HG03460 (cell line): ENCODE measurements around the gene GNAI1.

Experiments used
- ATAC-seq: cut with Tn5 transposase; IDR thresholded peaks from one replicate; pipeline ENCODE4 v1.9.1; 2021; ENCODE audit not compliant: unreplicated experiment

The GNAI1 gene

DNA sequence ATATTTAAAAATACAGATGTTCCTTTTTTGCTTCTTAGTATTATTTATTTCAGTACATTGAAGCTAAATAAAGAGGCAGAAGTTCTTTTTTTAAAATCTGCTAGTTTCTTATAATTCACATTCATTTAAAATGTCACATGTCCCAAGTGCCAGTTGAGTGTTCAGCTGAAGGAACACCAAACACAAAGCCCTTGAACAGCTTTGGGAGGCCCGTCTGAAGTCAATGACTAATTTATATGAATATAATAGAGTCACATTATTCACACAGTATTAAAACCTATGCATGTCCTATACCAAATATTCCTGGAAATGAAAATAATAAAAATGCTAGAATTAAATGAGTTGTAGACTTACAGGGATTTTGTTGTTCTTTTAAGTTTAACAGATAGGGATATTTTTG is 70.3 kb downstream of the GNAI1 start:
- ATAC-seq: no peak

- peak; percentile 47 for ATAC-seq
Measured at GRCh38 chr7:80206763-80207162, 72.1 kb downstream of the GNAI1 start.

DNA sequence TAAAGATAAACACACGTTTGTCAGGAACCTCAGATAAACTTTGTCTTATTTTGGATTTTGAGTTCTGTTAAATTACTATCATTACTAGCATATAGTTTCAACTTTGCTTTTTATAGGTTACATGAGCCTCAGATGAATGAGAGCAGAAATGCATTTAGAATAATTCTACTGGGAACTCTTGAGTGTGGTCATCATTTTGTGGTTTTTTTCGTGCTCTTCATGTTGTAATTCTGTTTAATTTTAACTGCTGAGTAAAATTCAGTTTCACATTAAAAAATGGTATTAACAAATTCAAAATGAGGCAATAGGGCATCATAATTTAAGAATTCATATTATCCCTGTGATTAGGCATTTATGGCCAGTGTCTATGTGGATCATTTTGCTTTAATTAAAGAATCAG is 72.9 kb downstream of the GNAI1 start:
- ATAC-seq: no peak

DNA sequence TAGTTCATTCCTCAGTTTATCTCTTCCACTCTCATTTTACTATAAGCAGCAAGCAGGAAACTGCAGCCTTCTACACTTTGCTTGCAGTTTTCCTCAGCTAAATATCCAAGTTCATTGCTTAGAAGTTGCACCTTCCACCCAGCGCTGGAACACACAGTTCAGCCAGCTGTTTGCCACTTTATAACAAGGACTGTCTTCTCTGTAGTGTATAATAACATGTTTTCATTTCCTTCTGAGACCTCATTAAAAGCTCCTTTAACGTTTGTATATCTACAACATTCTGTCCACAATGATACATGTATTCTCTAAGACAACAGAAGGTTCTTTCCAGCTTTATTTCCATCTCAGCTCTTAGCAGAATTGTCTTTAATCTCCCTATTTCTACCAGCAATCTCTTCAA is 74.1 kb downstream of the GNAI1 start:
- ATAC-seq: no peak

- no peak for ATAC-seq
Measured at GRCh38 chr7:80210400-80210799, 75.8 kb downstream of the GNAI1 start.

- no peak for ATAC-seq
Measured at GRCh38 chr7:80213814-80214213, 79.2 kb downstream of the GNAI1 start.

DNA sequence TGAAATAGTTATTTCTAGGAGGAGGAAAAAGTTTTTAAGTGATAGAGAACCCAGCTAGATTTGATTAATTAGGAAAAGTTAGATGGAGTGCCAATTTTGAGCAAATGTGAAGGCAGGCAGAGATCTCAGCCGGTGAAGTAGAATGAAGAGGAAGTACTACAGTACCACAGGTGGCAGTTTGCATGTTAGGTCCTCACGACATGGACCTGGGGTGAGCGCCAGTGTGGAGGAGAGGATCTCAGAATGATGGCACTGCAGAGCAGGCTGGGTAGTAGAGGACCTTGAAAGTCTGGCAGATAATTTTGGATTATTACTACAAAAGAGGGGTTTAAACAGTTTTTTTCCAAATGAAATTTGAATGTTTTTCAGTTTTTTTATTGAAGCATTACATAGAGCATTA is 81.1 kb downstream of the GNAI1 start:
- ATAC-seq: no peak

DNA sequence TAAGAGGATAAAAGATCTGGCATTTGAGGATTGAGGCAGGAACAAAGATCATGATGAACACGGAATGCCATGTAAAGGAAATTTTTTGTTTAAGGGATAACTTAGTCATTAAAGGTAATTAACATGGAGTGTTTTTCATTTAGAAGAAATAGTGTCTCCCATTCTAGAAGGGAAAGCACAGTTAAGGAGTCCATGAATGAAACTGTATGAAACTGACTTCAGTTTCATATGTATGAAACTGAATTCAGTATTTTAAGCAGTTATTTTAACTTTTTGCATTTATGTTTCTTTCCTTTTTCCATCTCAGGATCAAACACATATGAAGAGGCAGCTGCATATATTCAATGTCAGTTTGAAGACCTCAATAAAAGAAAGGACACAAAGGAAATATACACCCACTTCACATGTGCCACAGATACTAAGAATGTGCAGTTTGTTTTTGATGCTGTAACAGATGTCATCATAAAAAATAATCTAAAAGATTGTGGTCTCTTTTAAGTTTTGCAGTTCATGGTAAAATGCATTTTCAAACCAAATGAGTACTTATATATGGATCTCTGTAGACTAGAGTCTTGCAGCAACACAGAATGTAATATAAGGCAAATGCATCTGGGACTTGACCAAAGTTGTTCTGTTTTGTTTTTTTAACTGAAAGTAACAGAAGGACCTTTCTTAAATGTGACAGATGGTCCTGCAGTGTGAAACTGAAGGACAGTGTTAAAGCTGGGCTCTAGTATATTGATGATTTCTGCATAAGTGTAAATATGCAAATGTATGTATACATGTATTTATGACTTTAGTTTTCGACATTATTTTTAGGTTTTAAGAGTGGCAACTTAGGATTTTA is 82.6 kb downstream of the GNAI1 start:
- no peak for ATAC-seq

DNA sequence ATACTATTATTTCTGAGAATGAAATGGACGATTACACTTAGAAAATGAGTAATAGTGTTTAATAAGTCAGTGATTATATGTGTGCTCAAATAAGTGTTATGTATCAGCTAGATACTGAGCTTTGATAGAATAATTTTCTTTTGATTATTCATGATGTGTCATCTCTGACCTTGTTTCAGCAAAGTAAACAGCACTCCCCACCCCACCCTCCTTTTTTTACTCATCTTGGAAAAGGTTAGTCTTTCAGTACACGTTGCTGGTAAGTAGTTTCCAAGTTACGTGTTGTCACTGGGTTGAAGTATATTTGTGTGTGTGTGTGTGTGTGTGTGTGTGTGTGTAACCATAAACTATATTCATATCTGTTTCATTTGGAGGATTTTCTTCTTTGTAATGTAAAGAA is 84.1 kb downstream of the GNAI1 start:
- ATAC-seq: no peak

DNA sequence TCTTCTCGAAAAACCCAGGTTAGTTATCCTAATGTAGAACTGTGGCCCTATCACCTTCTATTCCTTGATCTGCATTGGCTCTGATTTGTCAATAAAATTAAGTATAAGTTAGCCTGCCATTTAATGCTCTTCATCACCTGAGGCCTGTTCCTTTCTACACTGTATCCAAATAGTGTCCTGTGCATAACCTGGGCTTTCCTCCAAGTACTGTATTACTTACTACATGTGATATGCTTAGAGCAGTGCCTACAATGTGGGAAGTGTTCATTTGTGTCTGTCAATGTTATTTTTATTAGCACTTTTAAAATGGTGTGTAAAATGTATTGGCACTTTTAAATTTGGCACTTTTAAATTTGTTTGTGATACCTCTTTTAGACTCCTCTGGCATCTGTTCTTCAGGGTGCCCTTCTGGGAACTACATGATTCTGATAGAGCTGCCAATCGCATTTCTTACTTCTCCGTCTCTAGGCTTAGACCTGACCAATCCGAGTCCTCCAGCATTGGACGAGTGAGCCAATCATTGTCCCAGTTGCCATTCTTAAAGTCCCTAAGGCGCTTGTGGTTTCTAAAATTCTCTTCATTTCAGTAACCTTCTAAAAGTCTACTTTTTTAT is 85.5 kb downstream of the GNAI1 start:
- ATAC-seq: no peak

GRCh38 chr7:80224415-80224814 is 89.8 kb downstream of the GNAI1 start:
- no peak for ATAC-seq

GRCh38 chr7:80225361-80225760 is 90.7 kb downstream of the GNAI1 start:
- ATAC-seq: no peak

DNA sequence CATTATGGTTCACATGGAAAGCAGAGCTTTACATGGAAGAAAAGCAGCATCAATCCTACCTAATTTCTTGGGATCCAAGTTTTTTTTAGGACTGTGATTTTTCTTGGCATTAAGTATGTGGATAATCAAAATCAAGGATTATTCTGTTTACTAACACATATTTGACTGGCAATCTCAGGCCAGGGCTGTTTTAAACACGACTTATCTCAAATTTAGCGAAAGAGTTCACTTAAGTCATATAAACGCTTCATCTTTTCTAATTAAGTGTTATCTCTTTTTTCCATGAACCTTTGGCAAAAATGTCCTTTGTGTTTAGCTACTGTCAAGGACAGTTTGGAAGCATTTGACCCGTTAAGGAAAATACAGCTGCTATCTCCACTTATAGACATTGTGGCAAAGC is 92.0 kb downstream of the GNAI1 start:
- ATAC-seq: no peak

- ATAC-seq: no peak
Measured at GRCh38 chr7:80230327-80230726, 95.7 kb downstream of the GNAI1 start.

DNA sequence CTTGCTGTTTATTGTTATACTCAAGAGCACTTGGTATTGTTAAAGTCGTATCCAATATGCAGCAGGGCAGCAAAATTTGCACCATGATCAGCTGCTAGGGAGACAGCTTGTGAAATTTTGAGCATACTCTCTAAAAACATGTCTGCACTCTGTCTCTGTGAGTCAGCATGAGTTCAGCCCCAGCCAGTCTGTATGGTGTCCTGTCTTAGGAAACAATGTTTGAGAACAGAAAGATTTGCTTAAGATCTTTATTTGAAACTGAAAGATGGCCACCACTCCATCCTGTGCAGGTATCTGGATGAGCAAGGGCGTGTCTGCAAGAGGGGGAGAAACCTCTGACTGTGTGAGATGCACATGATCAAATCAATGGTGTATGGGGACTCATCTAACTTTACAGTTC is 97.1 kb downstream of the GNAI1 start:
- ATAC-seq: no peak

GRCh38 chr7:80232979-80233724 is 98.5 kb downstream of the GNAI1 start:
- no peak for ATAC-seq

- ATAC-seq: no peak
Measured at GRCh38 chr7:80235334-80235733, 100.7 kb downstream of the GNAI1 start.

DNA sequence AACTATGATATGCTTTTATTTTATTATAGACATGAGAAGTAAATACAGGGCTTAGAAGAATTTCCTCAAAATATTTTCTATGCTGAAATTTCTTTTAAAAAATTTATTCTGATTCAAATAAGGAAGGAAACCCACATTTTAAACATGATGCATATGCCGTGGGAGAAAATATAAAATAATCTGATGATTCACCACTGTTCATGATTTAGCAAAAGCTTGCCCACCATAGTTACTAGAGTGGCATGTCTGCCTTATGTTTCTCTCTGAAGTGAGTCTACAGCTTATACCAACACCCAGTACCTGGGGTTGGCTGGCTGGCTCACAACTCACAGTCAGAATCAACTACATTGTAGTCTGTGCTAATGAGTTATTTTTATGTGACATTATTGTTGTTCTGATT is 102.0 kb downstream of the GNAI1 start:
- ATAC-seq: no peak

DNA sequence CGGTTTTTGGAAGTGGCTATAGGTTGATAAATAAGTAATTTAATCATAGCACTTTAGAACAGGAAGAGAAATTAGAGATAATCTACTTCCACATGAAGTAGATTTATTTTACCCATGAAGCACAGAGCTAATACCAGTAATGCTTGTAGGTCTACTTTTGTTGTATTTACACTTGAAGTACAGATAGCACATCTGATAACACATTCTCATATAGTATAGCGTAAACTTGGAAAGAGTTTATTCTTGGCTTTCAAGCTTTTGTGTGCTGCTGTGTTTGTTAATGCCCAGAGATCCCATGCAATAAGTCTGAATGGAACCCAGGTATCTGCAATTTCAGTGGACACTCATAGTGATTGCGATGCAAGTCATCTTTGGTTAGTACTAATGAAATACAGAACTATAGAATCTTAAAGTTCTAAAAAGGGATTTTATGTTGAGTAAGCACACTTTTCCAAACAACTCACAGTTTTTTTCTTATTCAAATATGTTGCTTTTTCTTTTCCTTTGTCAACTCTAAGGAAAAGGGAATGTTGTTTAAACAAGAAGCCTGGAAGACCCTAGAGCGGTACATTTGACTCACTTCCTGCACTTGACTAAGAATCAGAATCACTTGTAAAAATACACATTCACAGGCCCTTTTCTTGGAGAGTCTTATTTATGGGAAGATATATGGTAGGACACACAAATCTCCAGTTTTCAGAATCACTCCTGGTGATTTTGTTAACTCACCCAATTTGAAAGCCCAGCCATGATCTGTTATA is 105.8 kb downstream of the GNAI1 start:
- ATAC-seq: no peak

DNA sequence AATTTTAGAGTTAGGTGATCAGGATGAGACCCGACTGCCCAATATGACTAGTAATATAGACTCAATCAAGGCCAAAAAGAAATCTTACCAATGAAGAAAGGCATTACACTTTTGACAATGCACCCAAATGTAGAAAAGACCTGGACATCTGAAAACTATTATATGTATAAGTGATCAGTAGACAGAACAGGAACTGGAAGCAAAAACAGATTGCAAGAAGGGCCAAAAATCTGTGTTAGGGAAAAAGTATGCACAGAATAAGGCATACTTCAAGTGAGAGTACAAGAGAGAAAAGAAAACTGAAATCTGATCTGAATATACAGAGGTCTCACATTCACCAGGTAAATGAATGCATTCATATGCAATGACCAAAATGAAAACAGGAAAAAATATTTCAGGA is 107.0 kb downstream of the GNAI1 start:
- no peak for ATAC-seq

DNA sequence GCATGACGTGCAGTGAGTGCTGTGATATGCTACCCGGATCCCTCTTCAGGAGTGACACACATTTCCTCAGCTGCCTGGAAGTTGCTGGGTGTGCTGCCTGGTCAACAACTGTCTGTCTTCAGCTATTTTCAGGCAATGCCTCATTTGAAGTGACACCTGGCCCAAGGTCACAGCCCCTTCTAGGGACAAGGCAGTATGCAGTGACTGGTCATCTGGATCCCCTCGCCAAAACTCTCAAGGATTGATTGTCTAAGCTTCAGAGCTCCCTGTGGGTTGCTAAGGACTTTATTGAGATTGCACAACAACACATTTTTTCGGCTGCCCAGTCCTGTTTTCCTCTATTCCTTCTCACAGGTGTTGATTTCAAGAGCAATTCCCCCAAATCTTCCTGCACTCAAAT is 108.8 kb downstream of the GNAI1 start:
- ATAC-seq: no peak
